ENCODE measurements around the gene PLEKHA3. TPM values are rescaled to one million over a fixed set of nuclear protein-coding genes. Genes with fewer than 3 reads are reported as not detected.

The PLEKHA3 gene
- total RNA-seq, 1 experiment from 2014 or later: 30.5 TPM

DNA sequence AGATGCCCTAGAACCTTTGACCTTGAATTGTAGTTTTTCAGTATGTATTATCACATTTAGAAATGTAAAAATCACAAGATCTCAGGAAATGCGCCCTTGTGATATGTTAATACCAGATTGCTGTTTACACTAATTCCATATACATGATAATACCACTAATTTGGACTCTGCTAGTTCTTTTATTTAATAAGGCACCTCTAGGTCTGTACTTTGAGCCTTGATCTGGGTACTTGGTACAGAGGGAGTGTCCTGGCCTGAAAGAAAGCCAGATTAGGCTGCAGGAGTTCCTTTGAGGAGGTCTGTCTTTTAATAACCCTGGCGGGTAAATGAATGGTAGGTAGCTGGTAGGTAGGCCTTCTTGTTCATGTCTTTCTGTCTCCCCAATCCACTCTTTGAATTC lies 26.3 kb downstream of the PLEKHA3 start:
- Histone ChIP-seq H3K36me3 (ENCODE audit: control insufficient read depth, insufficient read depth, low read length) (peaks cover 16% of the 10 kb centered on the region), H3K4me3 (ENCODE audit: low read depth in 2 of 2, low read length in 2 of 2) (no peak overlapping the region), H3K9me3 (ENCODE audit: control insufficient read depth, insufficient read depth, low read depth, low read length) (no peaks in the 10 kb centered on the region), H3K27me3 (ENCODE audit: control insufficient read depth, insufficient read depth, low read length) (no peaks in the 10 kb centered on the region), H3K27ac (ENCODE audit: low read length) (no peak overlapping the region), H3K4me1 (ENCODE audit: control insufficient read depth, insufficient read depth, low read length) (no peaks in the 10 kb centered on the region)
- ChIA-PET POLR2A (interaction anchor here (0.6 kb wide), 1 partner anchor 13 kb away, joined by 3 read pairs; no protein-coding TSS in a partner anchor), CTCF (no interaction called here)
- TF ChIP-seq SIN3A (IDR thresholded peaks at IDR 0.05; ENCODE audit: borderline replicate concordance, insufficient read depth, low read depth, low read length): no peak
- TF ChIP-seq REST (IDR thresholded peaks at IDR 0.05; ENCODE audit: insufficient read depth in 1 of 2, low read depth in 2 of 2, low read length in 1 of 2): no peak
- in situ Hi-C loops (cut with HindIII; ENCODE audit: low pct_unique_long_range_greater_than_20kb, low sequenced_read_pairs) (no loop called here), intact Hi-C loops (cut with micrococcal nuclease; ENCODE audit: unreplicated experiment) (no loop called here)
- no peak for DNase-seq (ENCODE audit: low read depth, low spot score)
- no peak for ATAC-seq
- no TSS peak for BruUV-seq (replicated peaks)

- no TSS peak for BruUV-seq (replicated peaks)
- Histone ChIP-seq H3K27ac (ENCODE audit: low read length) (no peak overlapping the region), H3K4me1 (ENCODE audit: control insufficient read depth, insufficient read depth, low read length) (no peaks in the 10 kb centered on the region), H3K27me3 (ENCODE audit: control insufficient read depth, insufficient read depth, low read length) (no peaks in the 10 kb centered on the region), H3K4me3 (ENCODE audit: low read depth in 2 of 2, low read length in 2 of 2) (no peak overlapping the region), H3K9me3 (ENCODE audit: control insufficient read depth, insufficient read depth, low read depth, low read length) (no peaks in the 10 kb centered on the region), H3K36me3 (ENCODE audit: control insufficient read depth, insufficient read depth, low read length) (peaks cover 12% of the 10 kb centered on the region)
- TF ChIP-seq SIN3A (IDR thresholded peaks at IDR 0.05; ENCODE audit: borderline replicate concordance, insufficient read depth, low read depth, low read length): no peak
- no peak for TF ChIP-seq CTCF (IDR thresholded peaks at IDR 0.05)
- TF ChIP-seq POLR2AphosphoS5 (IDR thresholded peaks at IDR 0.05; ENCODE audit: low read depth, low read length): no peak
- TF ChIP-seq REST (IDR thresholded peaks at IDR 0.05; ENCODE audit: insufficient read depth in 1 of 2, low read depth in 2 of 2, low read length in 1 of 2): no peak
- TF ChIP-seq TCF7L2 (IDR thresholded peaks at IDR 0.05; ENCODE audit: low read depth, low read length): no peak
- DNase-seq (ENCODE audit: low read depth, low spot score): no peak
- in situ Hi-C loops (cut with HindIII; ENCODE audit: low pct_unique_long_range_greater_than_20kb, low sequenced_read_pairs): no loop called here
- ChIA-PET CTCF (no interaction called here), POLR2A (interaction anchor here (0.6 kb wide), 1 partner anchor 14 kb away, joined by 3 read pairs; no protein-coding TSS in a partner anchor)
- ATAC-seq: no peak
- intact Hi-C loops (cut with micrococcal nuclease; ENCODE audit: unreplicated experiment): no loop called here
Observed at GRCh38 chr2:178506949-178507348, 26.7 kb downstream of the PLEKHA3 start.
